CD4-positive, alpha-beta T cell treated with Interferon alpha-2 for 1 hour (primary cell): ENCODE measurements around the gene RABGGTB.
A peak's percentile ranks its signal among the peaks of the same experiment; 100 is the strongest.
"Not testable (repeated sequence)": the region's sequence is repeated elsewhere in the genome, so short reads cannot be mapped to it uniquely, and the experiment has no call there.

Experiments
- DNase-seq, 2 donors: peaks; one replicate each; pipeline ENCODE4 v3.0.0-alpha.2; 2020 to 2022

The RABGGTB gene

DNA sequence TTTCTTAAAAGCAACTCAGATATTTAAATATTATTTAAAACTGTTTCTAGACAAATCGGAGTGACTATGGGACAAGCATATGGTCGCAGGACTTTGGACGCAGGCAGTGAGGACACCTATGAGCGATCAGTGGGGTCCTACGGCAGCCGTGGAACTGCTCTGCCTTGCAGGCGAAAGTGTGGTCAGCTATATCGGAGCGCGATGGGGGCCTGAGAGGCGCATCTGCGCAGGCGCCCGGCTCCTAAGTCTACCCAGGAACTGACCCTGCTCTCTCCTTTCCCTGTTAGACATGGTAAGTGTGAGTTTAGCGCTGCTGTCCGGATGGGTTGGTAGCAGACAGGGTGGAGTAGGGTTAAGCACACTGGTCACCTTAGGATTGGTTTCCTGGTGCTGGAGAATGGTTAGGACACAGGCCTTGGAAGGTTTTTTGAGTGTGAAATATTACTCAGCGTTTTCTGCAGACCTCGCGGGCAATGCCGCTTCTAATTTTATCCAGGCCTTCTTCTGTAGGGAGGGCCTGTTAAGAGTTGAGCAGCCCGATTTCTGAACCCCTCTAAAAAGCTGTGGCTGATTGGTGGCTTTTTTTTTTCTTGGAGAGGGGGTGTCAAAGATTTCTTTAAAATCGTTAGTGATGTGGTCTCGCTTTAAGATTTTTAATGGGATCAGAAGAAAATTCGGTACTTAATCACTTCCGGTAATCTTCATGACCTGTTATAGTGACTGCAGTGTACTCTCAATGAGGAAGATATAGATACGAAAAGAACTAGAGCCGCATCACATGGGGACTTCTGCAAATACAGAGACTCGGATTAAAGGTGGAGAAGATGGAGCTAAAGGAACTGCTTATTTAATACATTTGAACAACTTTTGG lies at the start of gene RABGGTB:
TSS of gene RABGGTB (plus strand) at position 274 of the 871 bp plus-strand sequence. CDS start at position 290, 16 bp downstream.
- peak; percentile 94 to 96 for DNase-seq

DNA sequence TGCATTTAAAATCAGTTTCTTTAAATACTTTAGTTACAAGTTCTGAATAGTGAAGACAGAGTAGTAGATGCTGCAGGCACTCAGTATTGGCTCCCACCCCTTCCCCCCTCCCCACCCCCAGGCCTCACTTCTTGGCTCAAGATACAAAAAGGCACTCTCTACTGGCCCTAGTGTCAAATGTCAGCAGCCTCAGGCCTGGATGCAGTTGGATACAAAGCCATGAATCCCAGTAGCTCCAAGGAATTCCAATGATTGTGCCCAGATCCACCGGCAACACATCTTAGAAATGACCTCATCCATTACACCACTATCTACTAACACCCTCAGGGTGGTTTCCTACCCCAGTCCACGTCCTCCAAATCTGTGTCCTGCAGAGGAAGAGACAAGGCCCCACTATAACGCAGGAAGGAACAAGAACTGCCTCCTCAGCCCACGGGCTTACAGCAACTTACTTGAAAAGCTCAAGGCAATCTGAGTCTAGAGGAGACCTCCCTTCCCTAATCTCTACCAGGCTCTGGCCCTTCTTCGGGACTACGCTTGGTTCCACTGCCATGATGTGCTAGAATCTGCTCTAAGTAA lies 43.9 kb upstream of the RABGGTB start:
- DNase-seq, result no peak

DNA sequence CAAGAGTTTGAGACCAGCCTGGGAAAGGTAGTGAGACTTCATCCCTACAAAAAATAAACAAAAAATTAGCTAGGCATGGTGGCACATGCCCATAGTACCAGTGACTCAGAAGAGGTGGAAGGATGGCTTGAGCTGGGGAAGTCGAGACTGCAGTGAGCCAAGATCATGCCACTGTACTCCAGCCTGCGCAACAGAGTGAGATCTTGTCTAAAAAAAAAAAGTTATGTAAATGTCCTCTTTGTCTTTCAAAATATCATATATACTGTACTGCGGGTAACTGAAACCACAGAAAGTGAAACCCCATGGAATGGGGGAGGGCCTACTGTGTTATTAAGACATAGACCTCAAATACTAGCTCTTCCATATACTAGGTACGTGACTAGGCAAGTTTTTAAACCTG lies 40.8 kb upstream of the RABGGTB start:
- DNase-seq, result peak in 1 of 2 donors; percentile 7

- not testable (repeated sequence) for DNase-seq
Measured at GRCh38 chr1:75757210-75757609, 28.8 kb upstream of the RABGGTB start.

DNA sequence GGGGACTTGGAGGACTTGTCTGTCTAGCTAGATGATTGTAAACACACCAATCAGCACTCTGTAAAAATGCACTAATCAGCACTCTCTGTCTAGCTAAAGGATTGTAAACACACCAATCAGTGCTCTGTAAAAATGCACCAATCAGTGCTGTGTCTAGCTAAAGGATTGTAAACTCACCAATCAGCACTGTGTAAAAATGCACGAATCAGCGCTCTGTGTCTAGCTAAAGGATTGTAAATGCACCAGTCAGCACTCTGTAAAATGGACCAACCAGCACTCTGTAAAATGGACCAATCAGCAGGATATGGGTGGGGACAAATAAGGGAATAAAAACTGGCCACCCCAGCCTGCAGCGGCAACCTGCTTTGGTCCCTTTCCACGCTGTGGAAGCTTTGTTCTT lies 27.5 kb upstream of the RABGGTB start:
- not testable (repeated sequence) for DNase-seq

- DNase-seq, result no peak
Measured at GRCh38 chr1:75764057-75764655, 21.9 kb upstream of the RABGGTB start.

- DNase-seq, result no peak
Measured at GRCh38 chr1:75765697-75766355, 20.2 kb upstream of the RABGGTB start.

DNA sequence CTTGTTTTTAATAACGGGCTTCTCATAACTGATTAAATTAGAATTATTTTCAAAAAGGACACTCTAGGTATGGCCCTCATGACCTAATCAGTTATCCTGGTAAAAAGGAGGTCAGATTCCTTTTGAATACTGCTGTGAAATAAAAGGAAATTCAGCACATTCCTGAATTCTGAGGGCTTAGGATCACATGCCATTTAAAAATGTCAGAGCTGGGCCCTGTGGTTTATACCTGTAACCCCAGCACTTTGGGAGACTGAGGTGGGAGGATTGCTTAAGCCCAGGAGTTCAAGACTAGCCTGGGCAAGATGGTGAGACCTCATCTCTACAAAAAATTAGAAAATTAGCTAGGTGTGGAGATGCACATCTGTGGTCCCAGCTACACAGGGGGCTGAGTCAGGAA lies 18.0 kb upstream of the RABGGTB start:
- DNase-seq, result no peak

GRCh38 chr1:75770761-75771160 lies 15.3 kb upstream of the RABGGTB start:
- no peak for DNase-seq

DNA sequence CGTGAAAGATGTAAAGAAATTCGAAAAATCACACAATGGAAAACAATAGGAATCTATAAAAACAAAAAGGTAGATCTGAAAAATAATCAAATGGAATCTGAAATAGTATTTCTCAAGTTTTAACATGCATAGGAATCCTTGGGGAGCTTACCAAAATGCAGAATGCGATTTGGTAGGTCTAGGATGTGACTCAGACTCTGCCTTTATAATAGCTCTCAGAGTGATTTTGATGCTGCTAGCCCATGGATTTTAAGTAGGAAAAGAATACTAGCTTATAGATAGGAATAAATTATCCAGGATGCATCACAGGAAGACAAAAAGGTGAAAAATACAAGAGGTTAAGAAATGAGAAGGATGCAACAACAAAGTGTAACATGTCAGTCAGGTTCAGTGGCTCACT lies 14.1 kb upstream of the RABGGTB start:
- DNase-seq, result no peak

DNA sequence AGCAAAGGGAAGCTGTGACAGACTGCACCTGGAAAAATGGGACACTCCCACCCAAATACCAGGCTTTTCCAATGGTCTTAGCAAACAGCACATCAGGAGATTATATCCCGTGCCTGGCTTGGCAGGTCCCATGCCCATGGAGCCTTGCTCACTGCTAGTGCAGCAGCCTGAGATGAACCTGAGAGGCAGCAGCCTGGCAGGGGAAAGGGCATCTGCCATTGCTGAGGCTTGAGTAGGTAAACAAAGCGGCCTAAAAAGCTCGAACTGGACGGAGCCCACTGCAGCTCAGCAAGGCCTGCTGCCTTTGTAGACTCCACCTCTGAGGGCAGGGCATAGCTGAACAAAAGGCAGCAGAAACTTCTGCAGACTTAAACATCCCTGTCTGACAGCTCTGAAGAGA lies 8.2 kb upstream of the RABGGTB start:
- DNase-seq, result not testable (repeated sequence)

- DNase-seq, result not testable (repeated sequence)
Measured at GRCh38 chr1:75778694-75779093, 7.4 kb upstream of the RABGGTB start.

DNA sequence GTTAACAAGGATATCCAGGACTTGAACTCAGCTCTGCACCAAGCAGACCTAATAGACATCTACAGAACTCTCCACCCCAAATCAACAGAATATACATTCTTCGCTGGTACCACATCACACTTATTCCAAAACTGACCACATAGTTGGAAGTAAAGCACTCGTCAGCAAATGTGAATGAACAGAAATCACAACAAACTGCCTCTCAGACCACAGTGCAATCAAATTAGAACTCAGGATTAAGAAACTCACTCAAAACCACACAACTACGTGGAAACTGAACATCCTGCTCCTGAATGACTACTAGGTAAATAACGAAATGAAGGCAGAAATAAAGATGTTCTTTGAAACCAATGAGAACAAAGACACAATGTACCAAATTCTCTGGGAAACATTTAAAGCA lies 5.9 kb upstream of the RABGGTB start:
- DNase-seq, result not testable (repeated sequence)

DNA sequence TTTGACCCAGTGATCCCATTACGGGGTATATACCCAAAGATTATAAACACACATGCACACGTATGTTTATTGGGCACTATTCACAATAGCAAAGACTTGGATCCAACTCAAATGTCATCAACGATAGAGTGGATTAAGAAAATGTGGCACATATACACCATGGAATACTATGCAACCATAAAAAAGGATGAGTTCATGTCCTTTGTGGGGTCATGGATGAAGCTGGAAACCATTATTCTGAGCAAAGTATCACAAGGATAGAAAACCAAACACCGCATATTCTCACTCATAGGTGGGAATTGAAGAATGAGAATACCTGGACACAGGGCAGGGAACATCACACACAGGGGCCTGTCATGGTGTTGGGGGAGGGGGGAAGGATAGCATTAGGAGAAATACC lies 2.1 kb upstream of the RABGGTB start:
- not testable (repeated sequence) for DNase-seq

GRCh38 chr1:75785320-75785982 lies 605 bp upstream of the RABGGTB start:
- no peak for DNase-seq

DNA sequence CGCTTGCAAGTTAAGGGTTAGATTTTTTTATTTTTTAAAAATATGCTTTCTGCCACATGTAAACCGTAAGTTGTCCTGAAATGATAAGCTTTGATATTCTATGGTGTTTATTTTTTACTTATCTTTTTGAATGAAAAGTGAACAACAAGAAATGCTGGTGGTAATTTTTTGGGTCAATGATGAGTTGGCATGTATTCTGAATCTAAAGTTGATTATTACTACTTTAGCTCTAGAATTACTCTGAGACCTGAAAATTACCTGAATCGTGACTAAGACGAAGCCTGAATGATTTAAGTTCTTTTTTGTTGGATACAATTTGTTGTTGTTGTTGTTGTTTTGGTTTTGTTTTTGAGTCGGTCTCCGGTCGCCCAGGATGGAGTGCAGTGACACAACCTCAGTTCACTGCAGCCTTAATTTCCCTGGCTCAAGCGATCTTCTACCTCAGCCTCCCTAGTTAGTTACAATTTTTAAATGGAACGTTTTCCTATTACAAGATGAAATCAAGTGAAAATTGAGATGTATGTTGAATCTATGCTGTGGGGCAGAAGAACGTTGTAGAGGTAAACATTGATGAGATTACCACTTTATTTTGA lies 941 bp downstream of the RABGGTB start:
- no peak for DNase-seq

DNA sequence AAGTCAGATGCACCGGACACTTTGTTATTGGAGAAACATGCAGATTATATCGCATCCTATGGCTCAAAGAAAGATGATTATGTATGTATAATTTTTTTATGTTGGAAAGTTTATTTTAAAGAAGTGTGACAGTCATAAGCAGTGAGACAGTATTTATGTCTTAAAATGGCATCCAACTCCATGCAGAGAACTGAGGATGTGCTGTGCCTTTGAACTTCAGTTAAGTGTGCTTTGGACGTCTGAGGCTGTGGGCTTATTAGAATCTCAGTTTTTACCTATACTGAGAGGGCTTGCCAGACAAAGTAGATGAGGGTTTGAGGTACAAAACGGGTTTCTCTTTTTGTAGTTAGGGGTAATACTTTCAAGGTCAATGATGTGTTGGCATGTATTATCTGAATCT lies 1.5 kb downstream of the RABGGTB start:
- DNase-seq, result peak in 1 of 2 donors; percentile 30

GRCh38 chr1:75789988-75790387 lies 3.9 kb downstream of the RABGGTB start:
- DNase-seq, result no peak

GRCh38 chr1:75791022-75791421 lies 5.0 kb downstream of the RABGGTB start:
- DNase-seq, result no peak

- no peak for DNase-seq
Measured at GRCh38 chr1:75792091-75792490, 6.0 kb downstream of the RABGGTB start.

GRCh38 chr1:75794382-75794781 lies 8.3 kb downstream of the RABGGTB start:
- DNase-seq, result no peak

- no peak for DNase-seq
Measured at GRCh38 chr1:75795703-75796193, 9.7 kb downstream of the RABGGTB start.
